NOMO-1 (cell line): ENCODE data around the gene SCFD2.
"Not testable (repeated sequence)": the region's sequence is repeated elsewhere in the genome, so short reads cannot be mapped to it uniquely, and the experiment has no call there.

Experiments
- DNase-seq, 2 experiments: peaks; one replicate each; lab custom pipeline; 2025; ENCODE audit not compliant: unreplicated experiment in 2 of 2; lab: John Stamatoyannopoulos, UW

The SCFD2 gene

GRCh38 chr4:53365486-53366300 lies at the start of gene SCFD2:
Gene SCFD2 (minus strand): TSS chr4:53366061.
- DNase-seq, result peak; percentile 87 to 94

DNA sequence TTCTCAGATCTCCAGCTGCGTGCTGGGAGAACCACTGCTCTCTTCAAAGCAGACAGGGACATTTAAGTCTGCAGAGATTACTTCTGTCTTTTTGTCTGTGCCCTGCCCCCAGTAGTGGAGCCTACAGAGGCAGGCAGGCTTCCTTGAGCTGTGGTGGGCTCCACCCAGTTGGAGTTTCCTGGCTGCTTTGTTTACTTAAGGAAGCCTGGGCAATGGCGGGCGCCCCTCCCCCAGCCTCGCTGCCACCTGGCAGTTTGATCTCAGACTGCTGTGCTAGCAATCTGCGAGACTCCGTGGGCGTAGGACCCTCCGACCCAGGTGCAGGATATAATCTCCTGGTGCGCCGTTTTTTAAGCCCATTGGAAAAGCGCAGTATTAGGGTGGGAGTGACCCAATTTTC lies 43.6 kb upstream of the SCFD2 start:
- not testable (repeated sequence) for DNase-seq

DNA sequence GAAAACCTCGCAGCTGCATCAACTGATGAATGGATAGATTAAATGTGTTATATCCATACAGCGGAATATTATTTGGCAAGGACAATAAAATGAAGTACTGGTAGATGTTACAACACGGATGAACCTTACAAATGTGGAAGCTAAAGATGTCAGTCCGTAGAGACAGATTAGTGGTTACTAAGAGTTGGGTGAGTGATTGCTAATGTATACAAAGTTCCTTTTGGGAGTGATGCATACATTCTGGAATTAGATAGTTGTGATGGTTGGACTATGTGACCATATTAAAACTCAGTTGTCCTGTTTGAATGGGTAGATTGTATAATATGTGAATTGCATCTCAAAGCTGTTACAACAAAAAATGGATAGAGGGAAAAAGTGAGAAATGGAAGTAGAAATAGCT lies 14.4 kb upstream of the SCFD2 start:
- no peak for DNase-seq

DNA sequence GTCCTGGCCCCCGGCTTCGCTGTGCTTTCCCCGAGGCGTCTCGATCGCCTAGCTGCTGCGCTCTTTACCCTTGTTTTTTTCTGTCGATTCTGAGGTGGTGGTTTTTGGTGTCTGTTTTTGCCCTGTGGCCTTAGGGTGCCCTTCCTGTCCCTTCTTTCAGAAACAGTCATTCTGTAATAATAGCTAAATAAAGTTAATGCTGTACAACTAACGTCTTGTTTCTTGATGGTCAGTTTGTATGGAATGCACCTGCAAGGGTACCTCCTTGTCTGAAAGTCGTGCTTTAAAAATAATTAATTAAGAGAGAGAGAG lies 12.3 kb upstream of the SCFD2 start:
- no peak for DNase-seq

- DNase-seq, result peak; percentile 87 to 94
These were observed 11.7 kb upstream of the SCFD2 start, which contains the start of gene FIP1L1 for GRCh38 chr4:53377319-53378170. Gene FIP1L1 (plus strand): TSS chr4:53377641. CDS start chr4:53377839, 198 bp downstream.

DNA sequence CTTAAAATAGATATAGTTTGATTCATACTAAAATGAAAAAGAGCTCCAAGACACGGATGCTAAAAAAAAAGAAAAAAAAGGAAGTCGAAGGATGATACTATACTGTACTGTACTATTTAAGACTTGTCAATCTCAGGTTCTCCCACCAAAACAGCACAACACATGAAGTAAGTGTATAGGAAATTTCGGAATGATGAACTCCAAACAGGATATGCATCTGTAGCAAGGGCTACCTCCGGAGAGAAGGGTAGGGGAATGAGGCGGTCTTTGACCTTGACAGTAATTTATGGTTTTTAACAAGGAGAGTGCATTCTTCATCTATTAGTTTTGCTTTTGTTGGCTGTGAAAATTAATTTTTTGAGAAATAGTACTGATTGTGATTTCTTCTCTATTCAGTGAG lies 11.0 kb upstream of the SCFD2 start:
- no peak for DNase-seq

GRCh38 chr4:53374777-53375258 lies 9.0 kb upstream of the SCFD2 start:
- no peak for DNase-seq

GRCh38 chr4:53371843-53372521 lies 6.1 kb upstream of the SCFD2 start:
- DNase-seq, result no peak

GRCh38 chr4:53371049-53371448 lies 5.2 kb upstream of the SCFD2 start:
- peak in 1 of 2 experiments; percentile 14 for DNase-seq

- no peak for DNase-seq
These were observed 1.9 kb upstream of the SCFD2 start for GRCh38 chr4:53367721-53368120.

- DNase-seq, result no peak
These were observed 448 bp upstream of the SCFD2 start for GRCh38 chr4:53366301-53366716.

DNA sequence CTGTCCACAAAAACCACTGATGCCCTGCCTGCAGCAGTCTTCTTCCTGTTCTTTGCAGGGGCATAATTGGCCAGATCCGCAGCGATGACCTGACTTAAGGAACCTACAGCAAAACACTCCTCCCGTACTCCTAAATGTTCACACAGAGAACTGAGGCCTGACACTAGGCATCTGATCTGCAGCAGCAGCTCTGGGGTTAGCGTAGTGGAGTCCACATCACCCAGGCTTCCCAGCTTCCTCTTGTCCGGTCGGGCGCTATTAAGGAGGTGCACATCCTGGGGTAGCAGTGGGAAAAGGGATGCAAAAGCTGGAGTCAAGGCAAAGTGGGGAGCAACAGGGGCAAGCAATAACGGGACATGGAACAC lies 758 bp downstream of the SCFD2 start:
- DNase-seq, result peak; percentile 25 to 51

GRCh38 chr4:53364624-53365023 lies 1.2 kb downstream of the SCFD2 start:
- no peak for DNase-seq

DNA sequence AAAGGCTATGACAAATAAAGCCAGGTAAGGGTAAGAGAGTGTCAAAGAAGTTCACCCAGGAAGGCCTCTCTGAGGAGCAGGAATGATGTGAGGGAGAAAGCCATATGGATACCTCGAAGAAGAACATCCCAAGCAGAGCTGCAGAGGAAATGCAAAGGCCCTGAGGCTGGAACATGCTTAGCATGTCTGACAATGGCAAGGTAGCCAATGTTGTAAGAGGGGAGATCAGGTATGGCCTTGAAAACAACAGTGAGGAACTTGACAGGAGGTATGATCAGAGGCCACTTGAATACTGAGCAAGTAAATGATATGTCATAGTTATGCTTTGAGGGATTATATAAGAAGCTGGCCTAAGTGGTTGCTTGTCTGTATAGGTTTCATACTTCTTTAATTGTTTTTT lies 3.8 kb downstream of the SCFD2 start:
- no peak for DNase-seq

- no peak for DNase-seq
These were observed 4.4 kb downstream of the SCFD2 start for GRCh38 chr4:53361451-53361850.

DNA sequence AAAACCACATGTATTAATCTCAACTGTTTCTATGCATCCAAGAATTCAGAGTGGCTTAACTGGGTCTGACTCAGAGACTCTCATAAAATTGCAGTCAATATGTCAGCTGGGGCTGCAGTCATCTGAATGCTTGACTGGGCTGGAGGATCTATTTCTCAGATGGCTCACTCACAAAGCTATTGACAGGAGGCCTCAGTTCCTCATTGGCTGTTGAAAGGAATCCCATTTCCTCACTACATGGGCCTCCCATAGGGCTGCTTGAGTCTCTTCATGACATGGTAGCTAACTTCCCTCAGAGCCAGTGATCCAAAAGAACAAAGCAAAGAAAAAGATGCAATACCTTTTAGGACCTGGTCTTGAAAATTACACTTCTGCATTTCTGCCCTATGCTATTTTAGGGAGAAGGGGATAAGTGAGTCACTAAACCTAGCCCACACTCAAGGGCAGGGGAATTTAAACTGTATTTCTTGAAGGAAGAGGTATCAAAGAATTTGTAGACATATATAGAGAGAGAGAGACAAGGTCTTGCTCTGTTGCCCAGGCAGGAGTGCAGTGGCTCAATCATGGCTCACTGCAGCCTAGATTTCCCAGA lies 9.8 kb downstream of the SCFD2 start:
- DNase-seq, result peak in 1 of 2 experiments; percentile 20

DNA sequence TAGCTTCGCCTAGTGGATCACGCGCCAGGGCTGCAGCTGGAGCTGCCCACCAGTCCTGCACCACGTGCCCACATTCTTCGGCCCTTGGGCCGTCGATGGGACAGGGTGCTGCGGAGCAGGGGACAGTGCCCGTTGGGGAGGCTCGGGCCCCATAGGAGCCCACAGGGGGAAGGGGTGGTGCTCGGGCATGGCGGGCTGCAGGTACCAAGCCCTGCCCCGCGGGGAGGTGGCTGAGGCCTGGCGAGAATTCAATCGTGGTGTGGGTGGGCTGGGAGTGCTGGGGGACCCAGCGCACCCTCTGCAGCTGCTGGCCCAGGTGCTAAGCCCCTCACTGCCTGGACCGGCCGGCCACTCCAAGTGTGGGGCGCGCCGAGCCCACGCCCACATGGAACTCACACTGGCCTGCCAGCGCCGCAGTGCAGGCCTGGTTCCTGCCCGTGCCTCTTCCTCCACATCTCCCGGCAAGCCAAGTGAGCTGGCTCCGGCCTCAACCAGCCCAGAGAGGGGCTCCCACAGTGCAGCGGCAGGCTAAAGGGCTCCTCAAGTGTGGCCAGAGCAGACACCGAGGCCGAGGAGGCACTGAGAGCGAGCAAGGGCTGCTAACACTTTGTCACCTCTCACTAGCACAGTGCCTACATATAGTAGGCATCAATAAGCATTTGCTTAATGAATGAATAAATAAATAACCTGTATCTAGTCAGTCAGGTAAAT lies 11.7 kb downstream of the SCFD2 start:
- DNase-seq, result no peak

DNA sequence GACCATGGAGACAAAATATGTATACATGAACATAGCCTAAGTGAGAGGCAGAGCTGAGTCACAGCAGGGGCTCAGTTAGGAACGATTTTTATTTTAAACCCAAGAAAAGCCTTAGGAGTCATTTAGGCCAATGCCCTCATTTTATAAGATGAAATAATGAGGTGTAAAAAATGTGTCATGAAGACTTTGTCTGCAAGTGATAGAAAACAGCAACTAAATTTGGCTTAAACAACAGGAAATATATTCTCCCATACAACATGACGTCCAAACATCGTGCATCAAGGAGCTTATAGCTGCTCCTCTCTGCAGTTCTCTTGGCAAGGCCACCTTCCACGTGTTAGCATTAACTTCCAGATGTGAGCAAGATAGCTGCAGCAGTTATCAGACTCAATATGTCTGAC lies 16.8 kb downstream of the SCFD2 start:
- DNase-seq, result no peak

DNA sequence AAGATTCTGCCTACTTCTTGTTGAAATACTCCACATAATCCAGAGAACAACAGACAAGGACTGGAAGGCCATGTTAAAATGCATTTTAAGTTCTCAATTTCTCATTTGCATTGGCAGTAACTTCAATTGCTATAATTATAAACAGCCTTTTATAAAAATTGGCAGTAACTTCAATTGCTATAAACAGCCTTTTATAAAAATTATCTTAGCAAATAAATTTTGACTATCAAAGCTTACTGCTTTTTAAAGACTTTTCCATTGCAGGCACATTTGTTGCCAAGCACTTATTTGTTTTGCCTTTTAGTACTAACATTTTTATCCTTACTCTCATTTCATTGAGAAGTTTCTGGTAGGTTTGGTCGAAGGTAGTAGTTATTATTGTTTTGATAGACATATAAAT lies 17.8 kb downstream of the SCFD2 start:
- DNase-seq, result no peak
